ENCODE measurements around the gene DGKI. TPM values are rescaled to one million over a fixed set of nuclear protein-coding genes. Genes with fewer than 3 reads are reported as not detected.
"Not testable (repeated sequence)": the region's sequence is repeated elsewhere in the genome, so short reads cannot be mapped to it uniquely, and the experiment has no call there.

DGKI gene
- total RNA-seq, 2 donors from 2014 or later: 0.24 to 0.34 TPM

GRCh38 chr7:137482466-137482865 lies 364.3 kb downstream of the DGKI start:
- ATAC-seq (no peak), DNase-seq (no peak)
- intact Hi-C loops (cut with DNase I, micrococcal nuclease): no loop called here

DNA sequence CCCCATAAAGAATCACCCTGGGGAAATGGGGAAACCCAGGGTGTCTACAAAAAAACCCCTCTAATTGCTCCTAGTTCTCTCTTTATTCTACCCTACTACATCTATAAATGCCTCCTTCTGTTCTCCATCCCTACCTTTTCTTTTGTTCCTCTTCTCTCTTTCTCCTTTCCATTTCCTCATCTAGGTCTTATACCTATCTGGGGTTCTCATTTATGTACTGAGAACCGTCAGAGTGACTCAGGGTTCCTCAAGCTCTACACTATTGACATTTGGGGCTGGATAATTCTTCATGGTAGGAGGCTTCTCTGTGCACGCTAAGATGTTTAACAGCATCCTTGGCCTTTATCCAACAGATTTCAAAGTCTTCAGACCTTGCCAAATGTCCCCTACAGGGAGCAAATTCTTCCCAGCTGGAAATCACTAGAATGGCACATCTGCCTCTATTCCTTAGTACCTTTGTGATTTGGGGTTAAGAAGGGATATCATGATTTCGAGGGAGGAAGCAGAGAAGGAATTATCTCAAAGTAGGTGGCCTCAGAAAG lies 365.9 kb downstream of the DGKI start:
- intact Hi-C loops (cut with DNase I, micrococcal nuclease): no loop called here
- DNase-seq (no peak), ATAC-seq (no peak)

- no peak for ATAC-seq
- intact Hi-C loops (cut with DNase I, micrococcal nuclease): no loop called here
- DNase-seq: no peak
These were observed 366.4 kb downstream of the DGKI start for GRCh38 chr7:137480401-137480800.

GRCh38 chr7:137476937-137477336 lies 369.8 kb downstream of the DGKI start:
- ATAC-seq: no peak
- intact Hi-C loops (cut with DNase I, micrococcal nuclease): no loop called here

DNA sequence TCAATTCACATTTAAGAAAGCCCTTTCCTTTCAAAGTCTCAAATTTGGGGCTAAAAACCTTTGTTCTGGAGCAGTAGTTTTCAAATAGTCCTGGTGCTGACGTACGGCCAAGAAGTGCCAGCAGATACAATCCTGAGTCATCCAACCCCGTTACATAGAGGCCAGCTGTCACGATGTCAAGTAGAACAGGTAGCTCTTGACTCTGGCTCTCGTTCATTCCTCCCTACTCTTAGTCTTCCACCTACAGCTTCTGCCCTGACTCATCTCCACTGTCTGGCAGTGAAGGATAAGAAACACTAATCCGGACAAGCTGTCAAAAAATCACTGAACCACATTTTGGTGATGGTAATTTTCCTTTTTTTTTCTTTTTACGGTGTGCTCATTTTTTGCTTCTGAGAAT lies 370.8 kb downstream of the DGKI start:
- DNase-seq (no peak), ATAC-seq (no peak)
- intact Hi-C loops (cut with DNase I, micrococcal nuclease): no loop called here

More at GRCh38 chr7:137476937-137477336, 369.8 kb downstream of the DGKI start:
- no peak for DNase-seq

DNA sequence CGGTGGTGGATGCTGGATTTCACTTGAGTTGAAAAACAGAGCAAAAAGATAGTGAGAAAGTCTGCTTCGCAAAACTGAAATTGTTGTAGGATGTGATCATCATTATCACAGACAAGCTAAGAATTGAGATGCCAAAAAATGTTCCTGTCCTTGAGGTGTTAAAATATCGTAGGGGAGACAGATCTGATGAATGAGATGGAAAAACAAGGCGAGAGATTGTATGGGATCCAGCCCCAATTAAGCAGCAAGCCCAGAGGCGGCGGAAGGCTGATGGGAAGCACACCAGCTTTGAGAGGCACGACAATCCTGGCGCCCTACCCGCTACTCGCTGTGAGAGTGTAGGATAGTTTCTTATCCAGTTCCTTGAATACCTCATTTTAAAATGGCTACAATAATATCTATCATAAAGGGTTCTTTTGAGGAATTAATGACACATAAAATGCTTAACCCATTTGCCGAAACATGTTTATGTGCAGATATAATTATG lies 372.2 kb downstream of the DGKI start:
- DNase-seq (no peak), ATAC-seq (no peak)
- intact Hi-C loops (cut with DNase I, micrococcal nuclease): no loop called here

- intact Hi-C loops (cut with DNase I, micrococcal nuclease): no loop called here
- peak; percentile 70 for ATAC-seq
- DNase-seq: peak in 1 of 2 donors; percentile 38
These were observed 375.6 kb downstream of the DGKI start for GRCh38 chr7:137471128-137471527.

DNA sequence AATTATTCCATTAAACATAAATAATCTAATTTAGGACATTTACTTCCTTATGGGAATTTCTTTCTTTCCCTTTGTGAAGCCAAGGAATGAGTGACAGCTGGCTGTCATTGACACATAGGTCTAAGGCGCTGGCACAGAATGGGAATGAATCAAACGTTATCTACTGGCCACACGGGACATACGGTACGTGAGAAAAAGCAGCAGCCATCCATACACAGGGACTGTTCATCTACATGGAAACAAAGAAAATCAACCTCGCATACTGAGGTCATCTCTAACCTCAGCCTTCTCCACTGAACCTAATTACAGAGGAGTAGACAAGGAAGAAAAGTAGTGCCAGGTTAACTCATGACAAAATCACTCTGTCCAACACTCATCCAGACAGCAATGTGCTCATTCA lies 376.9 kb downstream of the DGKI start:
- ATAC-seq (no peak), DNase-seq (no peak)
- intact Hi-C loops (cut with DNase I, micrococcal nuclease): no loop called here

DNA sequence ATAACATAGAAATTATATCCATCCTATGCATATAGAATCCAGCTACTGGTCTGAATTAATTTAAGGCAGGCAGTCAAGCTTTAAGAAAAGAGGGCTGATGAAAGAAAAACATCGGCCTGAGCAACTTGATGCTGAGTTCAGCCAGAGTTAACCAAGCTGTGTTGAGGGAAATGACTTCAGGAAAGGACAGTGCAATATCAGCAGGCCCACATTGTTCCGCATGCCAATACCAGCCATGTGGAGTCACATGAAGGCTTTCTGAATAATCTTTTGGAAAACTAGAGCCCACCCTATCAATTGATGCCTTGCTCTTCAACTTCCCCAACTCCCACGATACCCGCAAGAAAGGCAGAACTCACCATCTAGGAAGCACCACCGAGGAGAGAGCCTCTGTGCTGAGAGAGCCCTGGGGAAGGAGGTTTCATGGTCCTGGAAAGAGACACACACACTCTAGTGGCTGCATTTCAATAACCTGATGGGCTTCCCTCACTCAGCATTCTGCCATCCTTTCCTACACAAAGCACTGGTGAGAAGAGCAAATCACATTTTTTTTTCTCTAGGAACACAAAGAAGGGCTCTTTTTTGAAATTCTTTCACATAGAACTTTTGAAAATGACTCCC lies 377.5 kb downstream of the DGKI start:
- intact Hi-C loops (cut with DNase I, micrococcal nuclease): no loop called here
- ATAC-seq (no peak), DNase-seq (no peak)

GRCh38 chr7:137462847-137463246 lies 383.9 kb downstream of the DGKI start:
- no peak for ATAC-seq
- intact Hi-C loops (cut with DNase I, micrococcal nuclease): no loop called here

GRCh38 chr7:137462074-137462715 lies 384.6 kb downstream of the DGKI start:
- intact Hi-C loops (cut with DNase I, micrococcal nuclease): no loop called here
- ATAC-seq: no peak
- DNase-seq: no peak

More at GRCh38 chr7:137462847-137463246, 383.9 kb downstream of the DGKI start:
- no peak for DNase-seq

- DNase-seq: no peak
- intact Hi-C loops (cut with DNase I, micrococcal nuclease): loop anchor here (10.0 kb wide), 2 partner anchors 284 to 1054 kb away; no protein-coding TSS in a partner anchor
These were observed 388.4 kb downstream of the DGKI start for GRCh38 chr7:137458399-137458798.

GRCh38 chr7:137454767-137455166 lies 392.0 kb downstream of the DGKI start:
- intact Hi-C loops (cut with DNase I, micrococcal nuclease): loop anchor here (10.0 kb wide), 2 partner anchors 280 to 1050 kb away; no protein-coding TSS in a partner anchor
- peak in 1 of 2 donors; percentile 29 for DNase-seq
- no peak for ATAC-seq

More at GRCh38 chr7:137458399-137458798, 388.4 kb downstream of the DGKI start:
- no peak for ATAC-seq

DNA sequence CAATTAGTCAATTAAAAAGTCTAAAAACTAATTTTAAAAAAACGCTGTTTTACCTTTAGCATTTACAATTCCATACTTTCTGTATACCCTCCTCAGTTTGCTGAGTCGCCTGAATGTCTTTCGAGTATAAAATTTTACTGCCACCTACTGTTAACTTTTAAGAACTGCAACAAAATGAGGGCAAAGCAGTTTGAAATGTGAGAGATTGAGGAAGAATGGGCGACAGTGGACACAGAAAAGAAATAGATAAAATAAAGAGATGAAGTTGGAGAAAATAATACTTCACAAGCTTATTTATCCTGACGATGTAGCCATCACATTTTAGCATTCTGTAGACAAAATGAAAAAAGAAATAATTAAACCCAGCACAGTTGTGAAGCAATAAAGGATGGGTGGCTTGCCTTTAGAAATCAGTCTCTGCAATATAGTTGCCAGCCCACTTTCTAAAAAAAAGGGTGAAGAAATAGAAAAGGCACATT lies 392.5 kb downstream of the DGKI start:
- intact Hi-C loops (cut with DNase I, micrococcal nuclease): loop anchor here (10.0 kb wide), 2 partner anchors 279 to 1049 kb away; no protein-coding TSS in a partner anchor
- ATAC-seq (no peak), DNase-seq (no peak)

GRCh38 chr7:137453356-137453755 lies 393.4 kb downstream of the DGKI start:
- DNase-seq: no peak
- intact Hi-C loops (cut with DNase I, micrococcal nuclease): loop anchor here (10.0 kb wide), 2 partner anchors 279 to 1049 kb away; no protein-coding TSS in a partner anchor
- ATAC-seq: no peak

GRCh38 chr7:137449016-137449415 lies 397.8 kb downstream of the DGKI start:
- ATAC-seq (no peak), DNase-seq (no peak)
- intact Hi-C loops (cut with DNase I, micrococcal nuclease): no loop called here

DNA sequence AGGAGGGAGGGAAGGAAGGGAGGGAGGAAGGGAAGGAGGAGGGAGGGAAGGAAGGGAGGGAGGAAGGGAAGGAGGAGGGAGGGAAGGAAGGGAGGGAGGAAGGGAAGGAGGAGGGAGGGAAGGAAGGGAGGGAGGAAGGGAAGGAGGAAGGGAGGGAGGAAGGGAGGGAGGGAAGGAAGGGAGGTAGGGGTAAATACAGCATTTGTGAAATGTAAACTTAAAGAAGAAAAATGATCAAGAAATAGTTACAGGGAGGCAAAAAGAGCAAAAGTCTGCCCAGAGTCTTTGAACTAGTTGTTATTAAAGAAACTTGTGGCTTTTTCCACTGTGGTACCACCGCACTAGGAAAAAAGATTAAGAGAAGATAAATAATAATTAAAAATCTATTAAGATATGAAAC lies 398.2 kb downstream of the DGKI start:
- intact Hi-C loops (cut with DNase I, micrococcal nuclease); DNase-seq; ATAC-seq: not testable (repeated sequence)

- no peak for DNase-seq
- intact Hi-C loops (cut with DNase I, micrococcal nuclease): no loop called here
- ATAC-seq: no peak
These were observed 400.7 kb downstream of the DGKI start for GRCh38 chr7:137446025-137446424.

- ATAC-seq: no peak
- intact Hi-C loops (cut with DNase I, micrococcal nuclease): no loop called here
- no peak for DNase-seq
These were observed 401.5 kb downstream of the DGKI start for GRCh38 chr7:137445268-137445667.

DNA sequence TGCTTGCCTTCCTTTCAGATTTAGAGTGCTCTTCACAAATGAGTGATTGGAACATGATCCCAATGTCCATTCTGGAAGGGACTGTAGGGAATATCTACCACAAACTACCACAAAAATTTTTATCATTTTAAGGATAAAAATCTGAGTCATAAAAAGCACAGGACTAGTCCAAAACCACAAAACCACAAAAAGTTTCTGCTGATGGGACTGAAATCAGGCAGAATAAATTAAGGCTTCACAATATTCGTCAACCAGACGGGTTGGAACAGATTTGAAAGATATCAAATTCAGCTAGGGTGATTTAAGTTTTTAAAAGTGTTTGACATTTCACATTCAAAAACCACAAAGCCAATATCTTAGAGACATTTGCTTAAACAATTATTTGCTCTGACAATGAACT lies 403.2 kb downstream of the DGKI start:
- ATAC-seq (no peak), DNase-seq (no peak)
- intact Hi-C loops (cut with DNase I, micrococcal nuclease): no loop called here
